ENCODE data around the gene MTA1. TPM values are rescaled to one million over a fixed set of nuclear protein-coding genes. Genes with fewer than 3 reads are reported as not detected.

Gene MTA1
- polyA plus RNA-seq, 1 of the 3 experiments (the other 2 are of a cell fraction), result 96.3 TPM

GRCh38 chr14:105458571-105458970 is 38.9 kb downstream of the MTA1 start:
- TF ChIP-seq TEAD4 (IDR thresholded peaks at IDR 0.05; ENCODE audit: borderline replicate concordance, insufficient read depth) (no peak), CTCF (IDR thresholded peaks at IDR 0.05) (no peak), SMC3 (IDR thresholded peaks at IDR 0.05; ENCODE audit: low read depth, low read length) (no peak), CHD2 (IDR thresholded peaks at IDR 0.05; ENCODE audit: low read length, partially characterized antibody) (no peak), RCOR1 (IDR thresholded peaks at IDR 0.05; ENCODE audit: low read length) (no peak), EP300 (IDR thresholded peaks at IDR 0.05; ENCODE audit: borderline replicate concordance in 1 of 2, low read depth in 1 of 2, low read length in 1 of 2) (no peak), ZBTB33 (IDR thresholded peaks at IDR 0.05; ENCODE audit: borderline replicate concordance, low read depth) (no peak)
- Histone ChIP-seq H4K20me1 (ENCODE audit: insufficient read depth) (no peaks in the 10 kb centered on the region), H3F3A (replicated peaks; ENCODE audit: insufficient read depth) (no peaks in the 10 kb centered on the region), H3K27ac (ENCODE audit: low read depth in 2 of 2, low read length in 1 of 2) (no peak overlapping the region), H3K36me3 (replicated peaks in 1 of 2; ENCODE audit: control insufficient read depth in 1 of 2, insufficient read depth in 2 of 2, low read length in 1 of 2) (peaks cover 6 to 62% of the 10 kb centered on the region in 2 experiments), H3K4me2 (no peak overlapping the region), H3K9me3 (no peaks in the 10 kb centered on the region), H3K4me1 (ENCODE audit: control insufficient read depth in 1 of 2, insufficient read depth in 2 of 2, low read depth in 1 of 2, low read length in 1 of 2) (no peaks in the 10 kb centered on the region), H3K27me3 (ENCODE audit: insufficient read depth) (no peaks in the 10 kb centered on the region), H3K9me2 (no peaks in the 10 kb centered on the region), H2AFZ (ENCODE audit: low read depth) (no peak overlapping the region), H3K79me2 (ENCODE audit: insufficient read depth) (no peaks in the 10 kb centered on the region; the same call in 1 of the 2 replicates), H3K4me3 (ENCODE audit: low read depth in 2 of 2, low read length in 1 of 2) (no peak overlapping the region), H3K9ac (no peak overlapping the region)
- 89% methylated on average over 10 of the region's 14 CpGs for WGBS (ENCODE audit: low lambda C conversion rate)
- DNase-seq, result no peak
- ChIA-PET POLR2A (no interaction called here), CTCF (interaction anchor here (0.7 to 3.7 kb wide), 3 partner anchors 10 to 22 kb away, joined by 4 to 13 read pairs (median 5); no protein-coding TSS in a partner anchor)

GRCh38 chr14:105460116-105460515 is 40.5 kb downstream of the MTA1 start:
- TF ChIP-seq FOSL2 (IDR thresholded peaks at IDR 0.05; ENCODE audit: borderline replicate concordance, low read depth), result no peak
- TF ChIP-seq RCOR1 (IDR thresholded peaks at IDR 0.05; ENCODE audit: low read length), result no peak
- no peak for TF ChIP-seq NRF1 (IDR thresholded peaks at IDR 0.05; ENCODE audit: low read depth, low read length)
- TF ChIP-seq SMC3 (IDR thresholded peaks at IDR 0.05; ENCODE audit: low read depth, low read length), result no peak
- POLR2A ChIA-PET, result no interaction called here
- no peak overlapping the region for H3K4me3 ChIP-seq (ENCODE audit: low read depth in 2 of 2, low read length in 1 of 2)
- no peaks in the 10 kb centered on the region for H3K9me3 ChIP-seq
- peaks cover 5 to 70% of the 10 kb centered on the region in 2 experiments for H3K36me3 ChIP-seq (replicated peaks in 1 of 2; ENCODE audit: control insufficient read depth in 1 of 2, insufficient read depth in 2 of 2, low read length in 1 of 2)
- no peaks in the 10 kb centered on the region for H4K20me1 ChIP-seq (ENCODE audit: insufficient read depth)
- CTCF ChIA-PET, result no interaction called here
- DNase-seq, result no peak
- H3K4me1 ChIP-seq (ENCODE audit: control insufficient read depth in 1 of 2, insufficient read depth in 2 of 2, low read depth in 1 of 2, low read length in 1 of 2), result no peaks in the 10 kb centered on the region
- H3K9me2 ChIP-seq, result no peaks in the 10 kb centered on the region
- no peaks in the 10 kb centered on the region; the same call in 1 of the 2 replicates for H3K79me2 ChIP-seq (ENCODE audit: insufficient read depth)
- H3F3A ChIP-seq (replicated peaks; ENCODE audit: insufficient read depth), result no peaks in the 10 kb centered on the region
- no peak overlapping the region for H3K27ac ChIP-seq (ENCODE audit: low read depth in 2 of 2, low read length in 1 of 2)
- H3K9ac ChIP-seq, result no peak overlapping the region
- H3K27me3 ChIP-seq (ENCODE audit: insufficient read depth), result no peaks in the 10 kb centered on the region
- no peak overlapping the region for H3K4me2 ChIP-seq
- H2AFZ ChIP-seq (ENCODE audit: low read depth), result no peak overlapping the region
- WGBS (ENCODE audit: low lambda C conversion rate), result 100% methylated on average over 7 of the region's 17 CpGs
